Kidney (tissue), 14 donors: ENCODE measurements around the gene CTTNBP2. TPM values are rescaled to one million over a fixed set of nuclear protein-coding genes. Genes with fewer than 3 reads are reported as not detected.

Source experiments
- DNase-seq, 5 donors: peaks; one replicate each; pipeline ENCODE4 v3.0.0-alpha.2; 2013 to 2020
- FAIRE-seq: peaks from 2 replicates; lab custom pipeline; 2012; peaks lifted over from hg19 to GRCh38; lab: Jason Lieb, UNC
- H3K27ac ChIP-seq, 2 donors: one replicate each; pipeline ENCODE4 v1.7.0; 2013; ENCODE audit warnings: low read depth in 2 of 2, low read length in 2 of 2, inconsistent platforms in 1 of 2
- H3K27me3 ChIP-seq: one replicate; pipeline ENCODE4 v1.7.1; 2013; ENCODE audit warnings: low read length, inconsistent platforms; ENCODE audit not compliant: control insufficient read depth, insufficient read depth
- H3K36me3 ChIP-seq, 3 donors: one replicate each; pipeline versions ENCODE4 v1.7.0 to v1.7.1; 2013; ENCODE audit warnings: low read length in 3 of 3, control low read depth in 1 of 3, inconsistent platforms in 1 of 3; ENCODE audit not compliant: insufficient read depth in 3 of 3, control insufficient read depth in 2 of 3
- H3K4me1 ChIP-seq, 3 donors: one replicate each; pipeline versions ENCODE4 v1.7.0 to v1.7.1; 2013; ENCODE audit warnings: low read length in 3 of 3, inconsistent platforms in 1 of 3, low read depth in 1 of 3; ENCODE audit not compliant: control insufficient read depth in 2 of 3, insufficient read depth in 2 of 3
- H3K4me3 ChIP-seq, 3 donors: one replicate each; pipeline versions ENCODE4 v1.7.0 to v1.8.1; 2013; ENCODE audit warnings: low read length in 3 of 3, control low read depth in 1 of 3, inconsistent platforms in 1 of 3
- H3K9ac ChIP-seq, 3 donors: one replicate each; pipeline versions ENCODE4 v1.7.0 to v1.7.1; 2013; ENCODE audit warnings: low read length in 3 of 3, control low read depth in 1 of 3, inconsistent platforms in 1 of 3
- H3K9me3 ChIP-seq, 3 donors: one replicate each; pipeline versions ENCODE4 v1.7.0 to v1.7.1; 2013; ENCODE audit warnings: low read length in 3 of 3, control low read depth in 1 of 3, inconsistent platforms in 1 of 3; ENCODE audit not compliant: control insufficient read depth in 2 of 3, insufficient read depth in 1 of 3
- intact Hi-C: fragments of 100-400 bp; cut with DNase I; formaldehyde crosslinking; loops from one replicate; pipeline ENCODE4 v1.11.1; 2022
- polyA plus RNA-seq: library from polyadenylated mRNA; stranded (reverse); fragments of 350-450 nt; fragmentation: Illumina TruSeq; extraction: RNeasy Lipid Tissue Mini Kit (QIAGEN cat#74804); gene quantifications from one replicate; pipeline ENCODE4 v1.2.3, GENCODE V29; 2014; ENCODE audit warnings: low read depth, low replicate concordance; ENCODE audit not compliant: insufficient read depth
- total RNA-seq: library from RNA; stranded (reverse); fragmentation: NEBNext Ultra II Directional; extraction: Animal tissue kit (Norgen Biotek cat#: 25700); gene quantifications from one replicate; pipeline ENCODE4 v1.2.1, GENCODE V29; 2021
- TF ChIP-seq, protein P1 (sequence below): IDR thresholded peaks from 3 replicates; pipeline ENCODE4 v1.5.1; 2012; ENCODE audit warnings: mild to moderate bottlenecking, moderate library complexity, borderline replicate concordance; ENCODE audit not compliant: insufficient read depth; ENCODE audit errors: extremely low read depth
- donor health status: control.
- donor health status: control.
- donor health status: control.
- donor health status: control.
- donor health status: control.
- donor health status: DM: yes; HTN: yes; CAD: no.
- donor health status: Normal renal cell carcinoma (clear cell type).

CTTNBP2 gene
- total and polyA plus RNA-seq, 2 donors from 2014 or later = 3.8 to 41.1 TPM

GRCh38 chr7:117666031-117666430 is 207.2 kb downstream of the CTTNBP2 start:
- intact Hi-C loops = no loop called here
- H3K4me3 ChIP-seq = no peak overlapping the region
- no peaks in the 10 kb centered on the region for H3K27me3 ChIP-seq
- H3K4me1 ChIP-seq = no peaks in the 10 kb centered on the region
- no peak for FAIRE-seq
- TF ChIP-seq, protein P1, sequence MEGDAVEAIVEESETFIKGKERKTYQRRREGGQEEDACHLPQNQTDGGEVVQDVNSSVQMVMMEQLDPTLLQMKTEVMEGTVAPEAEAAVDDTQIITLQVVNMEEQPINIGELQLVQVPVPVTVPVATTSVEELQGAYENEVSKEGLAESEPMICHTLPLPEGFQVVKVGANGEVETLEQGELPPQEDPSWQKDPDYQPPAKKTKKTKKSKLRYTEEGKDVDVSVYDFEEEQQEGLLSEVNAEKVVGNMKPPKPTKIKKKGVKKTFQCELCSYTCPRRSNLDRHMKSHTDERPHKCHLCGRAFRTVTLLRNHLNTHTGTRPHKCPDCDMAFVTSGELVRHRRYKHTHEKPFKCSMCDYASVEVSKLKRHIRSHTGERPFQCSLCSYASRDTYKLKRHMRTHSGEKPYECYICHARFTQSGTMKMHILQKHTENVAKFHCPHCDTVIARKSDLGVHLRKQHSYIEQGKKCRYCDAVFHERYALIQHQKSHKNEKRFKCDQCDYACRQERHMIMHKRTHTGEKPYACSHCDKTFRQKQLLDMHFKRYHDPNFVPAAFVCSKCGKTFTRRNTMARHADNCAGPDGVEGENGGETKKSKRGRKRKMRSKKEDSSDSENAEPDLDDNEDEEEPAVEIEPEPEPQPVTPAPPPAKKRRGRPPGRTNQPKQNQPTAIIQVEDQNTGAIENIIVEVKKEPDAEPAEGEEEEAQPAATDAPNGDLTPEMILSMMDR = no peak
- no peaks in the 10 kb centered on the region for H3K36me3 ChIP-seq
- DNase-seq = no peak
- H3K9me3 ChIP-seq = no peaks in the 10 kb centered on the region
- H3K27ac ChIP-seq = no peak overlapping the region
- H3K9ac ChIP-seq = no peak overlapping the region

- Histone ChIP-seq H3K4me3 (no peak overlapping the region), H3K27me3 (no peaks in the 10 kb centered on the region), H3K27ac (no peak overlapping the region), H3K36me3 (no peaks in the 10 kb centered on the region), H3K4me1 (no peaks in the 10 kb centered on the region), H3K9ac (no peak overlapping the region), H3K9me3 (no peaks in the 10 kb centered on the region)
- intact Hi-C loops = no loop called here
- TF ChIP-seq, protein P1 = no peak
- DNase-seq (no peak), FAIRE-seq (no peak)
These were observed 207.9 kb downstream of the CTTNBP2 start for GRCh38 chr7:117665368-117665767.

DNA sequence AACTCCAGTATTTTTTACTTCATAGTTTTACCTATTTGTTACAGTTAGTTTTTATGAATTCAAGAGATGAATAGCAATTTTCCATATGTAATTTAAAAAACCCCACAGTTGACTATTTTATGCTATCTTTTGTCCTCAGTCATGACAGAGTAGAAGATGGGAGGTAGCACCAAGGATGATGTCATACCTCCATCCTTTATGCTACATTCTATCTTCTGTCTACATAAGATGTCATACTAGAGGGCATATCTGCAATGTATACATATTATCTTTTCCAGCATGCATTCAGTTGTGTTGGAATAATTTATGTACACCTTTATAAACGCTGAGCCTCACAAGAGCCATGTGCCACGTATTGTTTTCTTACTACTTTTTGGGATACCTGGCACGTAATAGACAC is 209.2 kb downstream of the CTTNBP2 start:
- no peak overlapping the region for H3K4me3 ChIP-seq
- H3K9me3 ChIP-seq = no peaks in the 10 kb centered on the region
- no peak for DNase-seq
- no peaks in the 10 kb centered on the region for H3K36me3 ChIP-seq
- H3K27me3 ChIP-seq = no peaks in the 10 kb centered on the region
- TF ChIP-seq, protein P1 = no peak
- H3K4me1 ChIP-seq = no peaks in the 10 kb centered on the region
- FAIRE-seq = no peak
- no peak overlapping the region for H3K27ac ChIP-seq
- intact Hi-C loops = no loop called here
- H3K9ac ChIP-seq = no peak overlapping the region

DNA sequence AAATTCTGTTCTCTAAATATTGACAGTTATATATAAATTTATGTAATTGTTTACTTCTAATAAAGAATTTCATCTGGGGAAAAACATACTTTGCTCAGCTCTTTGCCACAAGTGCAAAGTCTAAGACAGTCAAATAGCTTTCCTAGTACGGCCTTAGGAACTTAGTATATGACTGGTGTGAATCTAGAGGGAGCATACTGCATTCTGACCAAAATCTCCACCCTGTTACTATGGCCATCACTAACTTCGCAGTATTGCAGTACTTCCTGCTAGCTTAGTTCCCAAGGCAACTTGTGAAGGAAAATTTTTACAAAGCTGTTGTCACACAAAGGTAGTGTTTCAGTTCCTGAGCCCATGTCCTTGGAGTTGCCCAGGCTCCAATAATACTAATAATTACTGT is 211.9 kb downstream of the CTTNBP2 start:
- Histone ChIP-seq H3K4me3 (no peak overlapping the region), H3K4me1 (no peaks in the 10 kb centered on the region), H3K27me3 (no peaks in the 10 kb centered on the region), H3K9me3 (no peaks in the 10 kb centered on the region), H3K27ac (no peak overlapping the region), H3K9ac (no peak overlapping the region), H3K36me3 (no peaks in the 10 kb centered on the region)
- FAIRE-seq = no peak
- TF ChIP-seq, protein P1 = no peak
- no peak for DNase-seq
- intact Hi-C loops = no loop called here
